GM21515 (cell line): ENCODE data around the gene TVP23C.

Experiments
- ATAC-seq: cut with Tn5 transposase; IDR thresholded peaks from one replicate; pipeline ENCODE4 v1.9.1; 2021; ENCODE audit not compliant: unreplicated experiment

The TVP23C gene

DNA sequence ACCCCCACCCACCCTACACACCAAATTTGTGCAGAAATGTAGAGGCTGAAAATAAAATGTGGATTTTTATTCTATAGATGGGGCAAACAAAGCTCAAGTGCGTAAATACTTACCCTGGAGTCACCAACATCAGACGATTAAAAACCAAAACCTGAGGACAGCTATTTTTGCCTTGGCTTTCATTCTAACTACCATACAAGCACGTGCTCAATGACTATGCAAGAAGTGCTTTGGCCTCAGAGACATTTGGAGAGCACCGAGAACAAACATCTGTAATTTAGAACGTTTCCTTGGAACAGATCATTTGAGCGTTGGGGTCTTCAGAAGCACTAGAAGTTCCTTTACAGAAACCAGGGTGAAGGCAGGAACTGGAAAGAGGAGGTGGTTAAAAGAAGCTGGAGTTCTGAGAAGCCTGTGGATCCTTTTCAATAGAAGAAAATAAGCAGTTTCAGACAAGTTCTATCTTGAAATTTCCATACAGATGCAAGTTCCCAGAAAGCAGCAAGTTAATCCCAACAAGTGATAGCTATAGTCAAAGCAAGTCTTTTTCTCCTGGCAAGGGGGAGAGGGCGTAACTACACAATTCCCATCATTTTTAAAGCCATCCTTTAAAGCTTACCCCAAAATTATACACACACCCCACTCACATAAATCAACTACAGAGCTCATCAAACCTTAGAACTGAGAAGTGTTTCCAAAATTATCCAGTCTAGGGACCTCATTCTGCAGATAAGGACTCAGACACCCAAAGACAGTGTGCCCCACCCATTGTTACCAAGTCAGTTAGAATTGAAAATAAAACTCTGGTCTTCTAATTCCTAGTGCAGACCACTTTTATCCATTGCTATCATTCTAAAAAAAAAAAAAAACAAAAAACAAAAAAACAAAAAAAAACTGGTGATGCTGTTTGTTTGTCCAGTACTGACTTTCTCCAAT, 66.3 kb downstream of the TVP23C start:
- no peak for ATAC-seq

- no peak for ATAC-seq
Observed at GRCh38 chr17:15494821-15495220, 68.5 kb downstream of the TVP23C start.

DNA sequence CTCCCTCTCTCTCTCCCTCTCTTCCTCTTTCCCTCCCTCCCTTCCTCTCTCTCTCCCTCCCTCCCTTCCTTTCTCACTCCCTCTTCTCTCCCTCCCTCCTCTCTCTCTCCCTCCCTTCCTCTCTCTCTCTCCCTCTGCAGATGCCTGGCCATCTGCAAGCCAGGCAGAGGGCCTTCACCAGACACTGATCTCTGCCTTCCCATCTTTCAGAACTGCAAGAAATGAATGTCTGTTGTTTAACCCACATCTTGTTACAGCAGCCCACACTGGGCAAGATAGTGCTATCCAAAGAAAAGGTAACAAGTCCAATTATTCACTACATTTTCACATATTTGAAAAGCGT, 69.6 kb downstream of the TVP23C start:
- ATAC-seq = no peak

GRCh38 chr17:15492791-15493692, 70.2 kb downstream of the TVP23C start:
- no peak for ATAC-seq

GRCh38 chr17:15492186-15492585, 71.1 kb downstream of the TVP23C start:
- no peak for ATAC-seq

DNA sequence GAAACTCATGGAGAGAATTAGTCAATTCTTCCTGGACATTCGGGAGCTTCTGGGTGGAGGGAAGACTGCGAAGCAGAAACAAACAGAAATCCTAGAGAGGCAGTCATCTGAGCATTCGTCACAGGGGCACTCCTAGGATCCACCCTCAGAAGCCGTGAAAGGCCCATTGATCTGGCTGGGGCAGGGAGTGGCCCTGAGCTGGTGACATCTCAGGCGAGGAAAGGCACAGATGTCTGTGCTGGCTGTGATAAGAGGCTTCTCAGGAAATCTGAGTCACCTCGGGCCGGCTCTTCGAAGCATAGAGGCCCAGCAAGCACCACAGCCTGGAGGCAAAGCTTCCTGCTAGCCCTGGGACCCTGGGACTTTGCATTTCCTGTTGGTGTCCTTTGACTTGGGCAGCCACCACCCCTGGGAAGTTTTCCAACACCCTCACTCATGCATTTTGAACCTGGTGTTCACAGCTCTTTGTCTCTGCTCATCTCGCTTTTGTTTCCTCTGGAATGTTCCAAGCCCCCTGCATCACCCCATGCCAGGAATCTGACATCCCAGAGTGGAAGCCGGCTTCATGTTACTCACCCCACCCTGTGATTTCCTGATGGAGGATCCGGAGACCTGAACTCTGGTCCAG, 72.5 kb downstream of the TVP23C start:
- ATAC-seq = no peak

GRCh38 chr17:15488557-15488956, 74.7 kb downstream of the TVP23C start:
- ATAC-seq = no peak

DNA sequence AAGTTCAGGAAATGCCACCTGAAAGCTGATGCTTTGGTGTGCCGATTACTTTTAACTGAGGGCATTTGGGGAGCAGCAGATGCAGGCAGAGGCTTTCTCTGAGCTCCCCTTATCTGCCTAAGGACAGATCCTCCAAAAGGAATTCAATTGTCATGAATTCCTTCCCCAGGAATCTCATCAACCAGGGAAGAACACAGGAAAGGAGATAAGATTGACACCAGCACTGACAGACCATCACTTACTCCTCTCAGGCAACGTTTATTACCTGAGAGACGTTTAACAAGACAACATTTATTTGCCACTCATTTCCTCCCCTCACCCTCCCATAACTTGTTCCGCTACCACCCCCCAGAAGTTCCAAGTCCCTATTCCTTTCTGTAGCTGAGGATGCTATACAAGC, 78.2 kb downstream of the TVP23C start:
- no peak for ATAC-seq

DNA sequence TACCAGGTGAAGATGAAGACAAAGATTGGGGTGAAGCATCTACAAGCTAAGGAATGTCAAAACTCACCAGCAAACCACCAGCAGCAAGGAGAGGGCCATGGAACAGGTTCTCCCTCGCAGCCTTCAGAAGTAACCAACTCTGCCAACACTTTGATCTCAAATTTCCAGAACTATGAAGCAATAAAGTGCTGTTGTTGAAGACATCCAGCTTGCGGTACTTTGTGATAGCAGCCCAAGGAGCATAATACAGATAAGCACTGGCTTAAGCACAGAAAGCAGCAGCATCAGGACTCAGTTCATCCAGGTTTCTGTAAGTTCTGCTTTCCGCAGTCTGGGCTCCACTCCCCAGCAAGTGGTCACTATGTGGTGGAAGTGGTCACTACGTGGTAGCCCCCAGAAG, 79.9 kb downstream of the TVP23C start:
- ATAC-seq = no peak

DNA sequence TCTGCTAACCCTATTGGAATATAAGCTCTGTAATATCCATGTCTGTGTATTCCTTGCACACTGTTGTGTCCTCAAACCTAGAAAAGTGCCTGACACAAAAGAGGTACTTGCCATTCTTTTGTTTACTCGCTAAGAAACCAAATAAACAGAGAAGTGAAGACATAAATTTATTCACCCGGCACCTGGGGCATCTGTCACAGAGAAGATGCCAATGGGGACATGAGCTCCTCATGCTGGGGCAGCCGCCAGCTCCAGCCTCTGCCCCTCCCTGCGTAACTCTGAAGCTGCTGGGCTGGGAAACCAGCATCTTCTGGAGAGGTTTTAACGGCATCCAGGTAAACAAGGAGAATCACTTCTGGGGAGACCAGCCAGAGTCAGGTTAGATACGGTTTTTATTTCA, 80.8 kb downstream of the TVP23C start:
- ATAC-seq = no peak

GRCh38 chr17:15481481-15481880, 81.8 kb downstream of the TVP23C start:
- ATAC-seq = no peak

DNA sequence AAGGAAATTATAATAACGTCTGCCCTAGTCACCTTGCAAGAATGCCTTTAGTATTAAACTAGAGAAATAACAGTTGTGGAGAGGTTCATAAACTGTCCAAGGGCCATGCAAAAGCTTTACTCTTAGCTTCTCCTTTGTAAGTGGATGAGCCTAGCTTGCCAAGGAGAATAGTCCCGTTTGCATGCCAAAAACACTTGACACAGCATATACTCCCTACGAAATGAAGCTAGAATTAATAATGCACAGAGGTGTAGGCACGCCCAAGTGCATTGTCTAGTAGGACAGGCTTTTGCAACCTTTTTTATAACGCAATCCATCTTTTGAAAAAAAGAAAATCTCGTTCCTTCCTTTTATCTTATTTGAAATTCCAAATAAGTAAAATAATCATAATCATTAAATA, 83.1 kb downstream of the TVP23C start:
- ATAC-seq = no peak

GRCh38 chr17:15479703-15480102, 83.6 kb downstream of the TVP23C start:
- no peak for ATAC-seq

DNA sequence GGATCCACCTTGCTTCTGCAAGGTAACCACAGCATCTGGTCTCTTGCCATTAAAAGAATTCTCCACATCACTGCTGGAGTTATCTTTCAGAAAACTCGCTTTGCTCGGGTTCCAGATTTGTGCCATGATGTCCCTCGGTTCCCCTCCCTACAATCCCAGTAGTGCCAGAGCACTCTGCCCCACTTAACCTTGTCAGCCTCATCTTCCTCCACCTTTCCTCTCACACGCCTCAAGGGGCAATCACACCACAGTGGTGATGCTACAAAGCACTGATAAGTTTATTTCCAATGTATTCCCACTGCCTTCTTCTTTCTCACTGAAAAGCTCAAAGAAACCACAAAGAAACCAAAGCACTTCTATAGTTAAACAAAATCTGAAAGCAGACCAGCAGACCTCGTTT, 84.4 kb downstream of the TVP23C start:
- ATAC-seq = no peak

- no peak for ATAC-seq
Observed at GRCh38 chr17:15475631-15476354, 87.5 kb downstream of the TVP23C start.

DNA sequence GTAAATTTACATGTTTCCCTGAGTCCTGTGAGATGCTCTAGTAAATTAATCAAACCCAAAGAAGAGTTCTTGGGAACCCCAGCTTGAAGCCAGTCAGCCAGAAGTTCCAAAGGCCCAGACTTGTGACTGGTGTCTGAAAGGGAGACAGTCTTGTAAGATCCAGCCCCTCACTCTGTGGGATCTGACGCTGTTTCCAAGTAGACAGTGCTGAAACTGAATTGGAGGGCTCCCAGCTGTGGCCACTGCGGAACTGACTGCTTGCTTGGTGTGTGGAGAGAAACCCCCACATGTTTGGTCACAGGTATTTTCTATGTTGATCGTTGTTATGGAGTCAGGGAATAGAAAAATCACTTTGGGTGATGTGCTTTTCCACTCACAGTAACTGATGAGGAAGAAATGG, 90.4 kb downstream of the TVP23C start:
- ATAC-seq = no peak

- ATAC-seq = no peak
Observed at GRCh38 chr17:15470536-15470935, 92.7 kb downstream of the TVP23C start.

- ATAC-seq = no peak
Observed at GRCh38 chr17:15469260-15469659, 94.0 kb downstream of the TVP23C start.

DNA sequence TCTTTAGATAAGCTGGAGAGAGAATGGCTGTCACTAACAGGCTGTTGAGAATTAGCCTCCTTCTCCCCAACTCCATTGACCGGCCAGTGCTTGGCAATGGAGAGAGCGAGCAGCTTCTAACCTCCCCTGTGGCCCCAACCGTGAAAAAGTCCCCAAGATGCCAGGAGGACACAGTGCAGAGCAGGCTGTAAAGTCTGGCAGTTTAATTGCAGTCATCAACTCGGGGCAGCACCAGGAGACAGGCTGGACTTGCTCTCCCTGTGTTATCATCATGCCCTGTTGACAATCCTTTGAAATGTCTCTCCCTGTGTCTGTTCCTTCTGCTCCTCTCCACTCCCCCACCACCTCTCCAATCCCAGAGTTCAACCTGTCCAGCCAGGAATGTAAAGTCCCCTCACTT, 95.2 kb downstream of the TVP23C start:
- no peak for ATAC-seq

DNA sequence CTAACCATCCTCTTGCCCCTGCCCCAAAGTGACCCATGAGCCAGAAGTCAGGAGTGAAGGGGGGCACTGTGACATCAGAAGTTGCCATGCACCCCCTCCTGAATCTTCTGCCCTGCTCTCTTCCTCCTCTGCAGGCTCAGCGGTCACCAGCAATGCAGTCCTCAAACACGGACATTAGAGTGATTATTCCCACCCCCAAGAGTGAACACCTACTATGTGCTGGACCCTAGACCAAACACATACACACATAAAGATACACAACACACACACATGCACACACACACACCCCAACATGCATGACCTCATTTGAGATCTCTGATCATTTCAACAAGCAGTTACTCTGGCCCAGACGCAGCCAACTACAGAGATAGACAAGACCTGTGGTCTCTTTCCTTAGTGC, 95.7 kb downstream of the TVP23C start, which contains the start of gene CDRT4:
Gene CDRT4, minus strand, starts transcription at position 30 of the 400 bp plus-strand sequence. CDS start 27,383 bp downstream, outside the sequence.
- no peak for ATAC-seq

DNA sequence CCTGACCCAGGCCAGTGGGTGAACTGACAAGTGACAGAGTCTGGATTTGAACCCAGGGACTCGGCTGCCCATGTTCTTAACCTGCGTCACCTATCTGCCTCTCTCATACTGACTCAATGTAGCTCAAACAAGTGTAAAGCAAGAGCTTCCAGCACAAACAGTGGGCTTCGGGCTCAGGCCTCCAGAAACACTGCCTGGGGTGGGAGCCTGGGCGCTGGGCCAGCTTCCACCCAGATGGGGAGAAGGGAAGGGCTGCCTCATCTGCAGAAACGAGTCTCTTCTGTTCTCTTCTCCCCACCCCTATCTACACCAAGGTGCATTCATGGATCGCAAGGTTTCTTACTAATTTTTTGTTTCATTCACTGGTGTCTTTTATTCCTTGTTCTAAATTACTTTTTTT, 97.2 kb downstream of the TVP23C start:
- ATAC-seq = no peak
